K562 treated with DMSO at 1 percent for 12 hours (cell line): ENCODE measurements around the gene FAM8A1. TPM values are rescaled to one million over a fixed set of nuclear protein-coding genes. Genes with fewer than 3 reads are reported as not detected.

ENCODE experiments used
- total RNA-seq: library from RNA; unstranded; fragments of 300-600 nt; gene quantifications from 2 replicates; pipeline ENCODE4 v1.2.3, GENCODE V29; 2022; ENCODE audit not compliant: insufficient read depth

FAM8A1 gene
- total RNA-seq: 9.4 and 31.2 TPM in 2 replicates

GRCh38 chr6:17599877-17600526 lies at the start of gene FAM8A1:
TSS of gene FAM8A1 (plus strand) at chr6:17600302. CDS start at chr6:17600410, 108 bp downstream.

Other genes starting within 250 kb of the FAM8A1 start
- gene CAP2, start 206.7 kb upstream of the FAM8A1 start, total RNA-seq: 0.37 TPM in 1 of 2 replicates, not detected in the other
- gene NUP153, start 106.6 kb downstream of the FAM8A1 start, total RNA-seq: 13.4 and 55.8 TPM in 2 replicates